Stimulated activated CD8-positive, alpha-beta memory T cell treated with anti-CD3 and anti-CD28 coated beads, Interleukin-2, amount 100 ng/mL, for 1 hour (primary cell): ENCODE measurements around the gene DEFB124.
"Not testable (repeated sequence)": the region's sequence is repeated elsewhere in the genome, so short reads cannot be mapped to it uniquely, and the experiment has no call there.

Experiments used
- DNase-seq, 2 donors: peaks; one replicate each; pipeline ENCODE4 v3.0.0-alpha.2; 2020; ENCODE audit warnings: low read depth in 2 of 2

DEFB124 gene

GRCh38 chr20:31488115-31488514, 13.2 kb upstream of the DEFB124 start:
- no peak for DNase-seq

- DNase-seq: no peak
Measured at GRCh38 chr20:31485450-31486339, 10.8 kb upstream of the DEFB124 start.

DNA sequence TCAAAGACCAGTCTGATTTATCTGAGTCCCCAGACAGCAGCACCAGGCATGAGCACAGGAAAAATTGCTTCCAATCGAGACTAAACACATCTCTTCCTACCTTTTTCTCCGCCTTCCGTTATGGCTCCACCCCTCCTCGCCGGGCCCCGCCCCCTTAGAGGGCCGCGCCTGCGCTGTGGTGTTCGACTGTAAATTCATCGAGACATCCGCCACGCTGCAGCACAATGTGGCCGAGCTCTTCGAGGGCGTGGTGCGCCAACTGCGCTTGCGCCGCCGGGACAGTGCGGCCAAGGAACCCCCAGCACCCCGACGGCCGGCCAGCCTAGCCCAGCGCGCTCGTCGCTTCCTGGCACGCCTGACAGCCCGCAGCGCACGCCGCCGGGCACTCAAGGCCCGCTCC, 9.1 kb upstream of the DEFB124 start:
- no peak for DNase-seq

DNA sequence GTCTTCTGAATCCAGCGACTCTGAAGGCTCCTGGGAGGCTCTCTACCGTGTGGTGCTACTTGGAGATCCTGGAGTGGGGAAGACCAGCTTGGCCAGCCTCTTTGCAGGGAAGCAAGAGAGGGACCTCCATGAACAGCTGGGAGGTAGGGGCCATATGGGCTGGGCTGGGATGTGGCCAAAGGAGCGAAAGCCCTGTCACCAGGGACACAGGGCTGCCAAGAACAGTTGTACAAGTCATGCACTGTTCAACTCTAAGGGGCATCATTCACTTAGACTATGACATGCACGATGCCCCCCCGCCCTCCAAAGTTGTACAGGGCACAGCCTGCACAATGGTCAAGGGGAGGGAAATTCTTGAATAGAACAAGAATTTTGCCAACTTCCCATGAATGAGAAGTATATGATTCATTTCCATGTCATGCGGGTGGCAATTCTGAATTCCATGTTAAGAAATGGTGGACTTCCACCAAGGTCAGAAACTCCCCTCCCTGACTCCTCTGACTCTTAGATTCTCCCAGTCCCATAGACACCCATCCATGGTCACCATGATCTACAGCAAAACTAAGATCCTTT, 1.8 kb upstream of the DEFB124 start:
- DNase-seq: no peak

DNA sequence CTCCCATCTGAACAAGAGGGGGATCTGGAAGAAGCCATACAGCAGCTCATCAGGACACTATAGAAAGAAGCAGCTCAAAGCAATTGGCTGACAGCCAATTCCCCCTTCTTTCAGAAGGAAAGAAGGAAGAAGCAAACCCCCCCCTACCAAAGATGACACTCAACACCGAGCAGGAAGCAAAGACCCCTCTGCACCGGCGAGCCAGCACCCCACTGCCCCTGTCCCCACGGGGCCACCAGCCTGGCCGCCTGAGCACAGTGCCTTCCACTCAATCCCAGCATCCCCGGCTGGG, 1.3 kb upstream of the DEFB124 start:
- DNase-seq: no peak

DNA sequence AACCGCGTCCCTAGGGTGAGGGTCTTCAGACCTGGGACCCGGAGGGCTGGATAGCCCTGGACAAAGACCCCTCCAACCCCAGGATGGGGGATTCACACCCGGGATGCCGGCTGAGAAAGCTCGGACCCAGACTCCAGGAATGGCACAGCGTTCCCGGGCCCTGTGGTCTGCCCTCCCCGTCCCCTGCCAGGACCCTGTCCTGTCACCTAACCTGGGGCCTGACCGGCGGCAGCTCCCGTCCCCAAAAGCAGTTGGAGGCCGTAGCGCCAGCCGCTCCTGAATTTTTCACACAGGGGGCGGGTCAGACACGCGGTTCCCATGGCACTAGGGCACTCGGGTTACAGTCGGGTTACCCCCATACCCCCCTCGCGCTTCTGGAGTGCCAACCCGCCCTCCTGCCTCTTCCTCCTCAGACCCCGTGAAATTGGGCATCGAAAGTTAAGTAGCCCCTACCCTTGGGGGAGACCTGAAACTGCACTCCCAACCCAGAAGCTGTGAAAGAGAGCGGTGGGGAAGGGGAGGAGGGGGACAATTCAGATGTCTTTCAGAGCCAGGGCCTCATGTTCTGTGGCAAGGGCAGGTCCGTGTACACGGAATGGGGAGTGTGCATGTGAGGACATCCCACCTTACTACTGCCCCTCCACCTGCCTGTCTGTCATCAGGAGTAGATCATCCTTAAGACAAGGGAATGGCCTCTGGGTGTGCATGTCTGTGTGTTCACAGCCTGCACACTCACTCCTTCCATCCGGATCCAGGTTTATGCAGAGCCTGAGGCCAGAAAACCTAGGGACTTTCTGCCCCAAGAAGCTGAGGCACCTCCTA, 756 bp upstream of the DEFB124 start:
- no peak for DNase-seq

- no peak for DNase-seq
Measured at GRCh38 chr20:31474097-31474436, 860 bp downstream of the DEFB124 start.

DNA sequence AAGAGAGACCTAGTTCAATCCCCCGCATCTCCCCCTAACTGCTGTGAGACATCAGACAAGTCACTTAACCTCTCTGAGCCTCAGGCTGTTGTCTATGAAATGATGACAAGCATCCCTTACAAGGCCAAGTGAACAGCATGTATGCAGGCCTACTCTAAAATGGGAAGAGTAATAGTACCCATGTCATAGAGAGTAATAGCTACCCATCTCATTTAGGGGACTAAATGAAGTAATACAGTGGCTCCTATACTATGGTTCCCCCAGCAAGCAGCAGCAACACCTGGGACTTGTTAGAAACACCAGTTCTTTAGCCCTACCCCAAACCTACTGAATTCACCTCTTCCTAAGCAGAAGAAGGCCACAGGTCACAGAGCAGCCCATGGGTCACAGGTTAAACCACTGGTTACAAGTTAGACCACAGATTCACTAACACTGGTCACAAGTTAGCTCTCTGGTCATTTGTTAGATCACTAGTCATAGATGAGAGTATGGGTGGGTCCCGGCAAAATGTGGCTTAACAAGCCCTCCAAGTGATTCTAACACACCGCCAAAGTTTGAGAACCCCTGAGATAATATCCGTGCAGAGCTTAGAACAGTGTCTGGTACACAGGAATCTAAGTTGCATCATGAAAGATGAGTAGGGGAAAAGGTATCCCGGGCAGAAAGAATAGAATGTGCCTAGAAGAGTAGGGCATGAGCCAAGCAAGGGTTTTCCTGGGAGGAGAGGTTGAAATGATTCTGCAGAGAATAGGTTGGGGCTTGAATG, 1.4 kb downstream of the DEFB124 start:
- DNase-seq: no peak

DNA sequence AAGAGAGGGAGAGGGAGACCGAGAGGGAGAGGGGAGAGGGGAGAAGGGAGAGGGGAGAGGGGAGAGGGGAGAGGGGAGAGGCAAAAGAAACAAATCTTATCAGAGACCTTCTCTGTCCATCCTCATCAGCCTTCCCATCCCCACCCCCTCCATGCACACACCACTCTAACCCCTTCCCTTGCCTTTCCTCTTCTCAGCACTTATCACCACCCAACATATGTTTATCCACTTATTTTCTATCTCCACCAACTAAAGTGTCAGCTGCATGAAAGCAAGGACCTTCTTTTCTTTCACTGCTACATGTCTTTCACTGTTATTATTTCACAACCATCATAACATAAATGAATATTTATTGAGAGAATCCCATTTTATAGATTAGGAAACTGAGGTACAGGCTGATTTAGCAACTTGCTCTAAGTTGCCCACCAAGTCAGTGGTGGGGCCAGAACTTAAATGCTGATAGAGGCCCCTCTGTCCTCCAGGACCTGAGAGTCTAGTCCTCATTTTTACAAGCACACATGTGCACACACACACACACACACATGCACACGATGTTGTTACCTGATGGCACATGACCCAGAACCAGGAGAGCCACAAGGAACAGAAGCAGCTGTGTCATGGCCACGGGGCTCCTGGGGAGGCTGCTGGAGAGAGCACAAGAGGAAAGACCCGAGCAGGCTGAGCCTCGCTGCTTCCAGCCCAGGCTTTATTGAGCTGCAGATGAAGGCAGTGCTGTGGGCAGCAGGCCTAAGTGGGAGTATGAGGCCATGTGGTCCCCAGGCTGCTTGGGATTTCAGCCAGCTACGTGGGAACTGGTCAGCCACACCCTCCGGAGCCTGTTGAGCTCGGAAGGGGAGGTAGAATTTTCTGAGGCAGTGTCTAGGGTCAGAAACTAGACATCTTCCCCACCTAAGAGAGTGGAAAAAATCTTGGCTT, 2.3 kb downstream of the DEFB124 start:
- no peak for DNase-seq

- DNase-seq: not testable (repeated sequence)
Measured at GRCh38 chr20:31470946-31471345, 4.0 kb downstream of the DEFB124 start.

DNA sequence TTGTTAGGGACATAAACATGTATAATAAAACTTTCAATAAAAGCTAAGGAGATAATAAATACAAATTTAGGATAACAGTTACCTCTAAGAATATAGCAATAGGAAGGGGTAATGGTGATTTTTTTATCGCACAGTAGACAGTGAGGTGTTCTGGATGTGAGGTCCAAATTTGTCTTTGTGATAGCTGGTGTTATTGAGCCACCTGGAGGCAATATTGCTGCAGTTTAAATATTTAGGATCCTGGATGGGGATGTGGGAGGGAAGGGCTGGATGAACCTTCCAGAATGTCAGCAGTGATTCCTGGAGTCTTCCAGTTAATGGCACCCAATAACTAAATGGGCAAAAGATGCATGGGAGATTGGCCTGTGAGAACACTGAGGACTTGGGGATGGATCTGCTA, 20.6 kb downstream of the DEFB124 start:
- no peak for DNase-seq

DNA sequence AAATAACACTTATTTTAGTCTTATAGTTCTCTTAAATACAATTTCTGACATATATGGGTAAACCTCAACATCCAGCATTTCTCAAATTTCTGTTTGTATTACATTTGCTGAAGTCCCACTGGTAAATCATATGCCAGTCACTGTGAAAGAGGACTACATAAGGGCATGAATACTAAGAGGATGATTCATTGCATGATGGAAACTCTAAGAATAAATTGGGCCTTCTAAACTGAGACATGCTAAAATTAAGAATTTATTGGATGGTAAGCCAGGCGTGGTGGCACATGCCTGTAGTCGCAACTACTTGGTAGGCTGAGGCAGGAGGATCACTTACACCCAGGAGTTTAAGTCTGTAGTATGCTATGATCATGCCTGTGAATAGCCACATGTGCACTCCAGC, 22.4 kb downstream of the DEFB124 start:
- no peak for DNase-seq

DNA sequence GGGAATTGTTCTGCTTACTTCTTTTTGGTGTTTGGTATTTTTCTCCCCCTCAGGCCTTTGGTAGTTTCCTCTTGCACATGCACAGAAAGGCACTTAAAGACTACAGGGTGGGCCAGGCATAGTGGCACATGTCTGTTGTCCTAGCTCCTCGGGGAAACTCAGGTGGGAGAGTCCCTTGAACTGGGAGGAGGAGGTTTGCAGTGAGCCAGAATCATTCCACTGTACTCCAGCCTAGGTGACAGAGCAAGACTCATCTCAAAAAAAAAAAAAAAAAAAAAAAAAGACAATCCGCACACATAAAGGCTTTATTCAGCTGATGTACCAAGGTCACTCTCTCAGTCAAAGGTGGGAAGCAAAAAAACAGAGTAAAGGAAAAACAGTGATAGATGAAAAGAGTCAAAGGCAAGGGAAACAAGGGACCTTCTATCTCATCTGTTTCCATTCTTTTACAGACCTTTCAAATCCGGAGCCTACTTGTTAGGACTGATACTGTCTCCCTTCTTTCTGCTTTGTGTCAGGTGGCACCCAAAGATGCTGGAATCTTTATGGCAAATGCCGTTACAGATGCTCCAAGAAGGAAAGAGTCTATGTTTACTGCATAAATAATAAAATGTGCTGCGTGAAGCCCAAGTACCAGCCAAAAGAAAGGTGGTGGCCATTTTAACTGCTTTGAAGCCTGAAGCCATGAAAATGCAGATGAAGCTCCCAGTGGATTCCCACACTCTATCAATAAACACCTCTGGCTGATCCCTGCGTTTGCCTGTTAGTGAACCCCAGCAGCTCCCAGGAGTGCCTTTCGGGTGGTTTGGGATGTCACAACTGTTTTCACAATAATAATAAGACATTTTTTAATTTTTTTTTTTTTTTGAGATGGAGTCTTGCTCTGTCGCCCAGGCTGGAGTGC, 25.2 kb downstream of the DEFB124 start:
- DNase-seq: no peak

GRCh38 chr20:31446084-31446819, 28.7 kb downstream of the DEFB124 start:
- no peak for DNase-seq

- DNase-seq: no peak
Measured at GRCh38 chr20:31440012-31440659, 34.8 kb downstream of the DEFB124 start, which contains the start of gene DEFB123. Gene DEFB123 (plus strand): TSS chr20:31440632. CDS start chr20:31440699, 67 bp downstream.

DNA sequence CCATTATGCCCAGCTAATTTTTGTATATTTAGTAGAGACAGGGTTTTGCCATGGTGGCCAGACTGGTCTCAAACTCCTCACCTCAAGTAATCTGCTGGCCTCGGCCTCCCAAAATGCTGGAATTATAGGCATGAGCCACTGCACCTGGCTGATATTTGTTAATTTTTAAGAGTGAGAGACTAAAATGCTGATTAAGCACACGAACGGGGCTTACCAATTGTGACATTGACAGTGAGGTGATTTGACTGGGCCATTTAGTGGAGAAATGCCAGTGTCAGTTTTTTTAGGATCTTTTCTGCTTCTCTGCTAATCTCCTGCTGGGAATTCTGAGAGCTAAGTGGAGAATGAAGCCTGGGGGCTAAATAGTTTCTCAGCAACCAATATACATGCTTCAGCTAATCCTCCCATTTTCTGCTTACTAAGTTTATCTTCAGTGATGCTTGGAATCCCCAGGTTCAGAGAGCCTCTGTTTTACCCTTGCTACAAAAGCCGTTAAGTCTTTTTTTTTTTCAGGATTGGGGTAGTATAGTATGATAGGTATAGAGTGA, 44.3 kb downstream of the DEFB124 start:
- no peak for DNase-seq

DNA sequence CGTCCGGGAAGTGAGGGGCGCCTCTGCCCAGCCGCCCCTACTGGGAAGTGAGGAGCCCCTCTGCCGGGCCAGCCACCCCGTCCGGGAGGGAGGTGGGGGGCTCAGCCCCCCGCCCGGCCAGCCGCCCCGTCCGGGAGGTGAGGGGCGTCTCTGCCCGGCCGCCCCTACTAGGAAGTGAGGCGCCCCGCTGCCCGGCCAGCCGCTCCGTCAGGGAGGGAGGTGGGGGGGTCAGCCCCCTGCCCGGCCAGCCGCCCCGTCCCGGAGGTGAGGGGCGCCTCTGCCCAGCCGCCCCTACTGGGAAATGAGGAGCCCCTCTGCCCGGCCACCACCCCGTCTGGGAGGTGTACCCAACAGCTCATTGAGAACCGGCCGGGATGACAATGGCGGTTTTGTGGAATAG, 47.4 kb downstream of the DEFB124 start:
- DNase-seq: not testable (repeated sequence)

DNA sequence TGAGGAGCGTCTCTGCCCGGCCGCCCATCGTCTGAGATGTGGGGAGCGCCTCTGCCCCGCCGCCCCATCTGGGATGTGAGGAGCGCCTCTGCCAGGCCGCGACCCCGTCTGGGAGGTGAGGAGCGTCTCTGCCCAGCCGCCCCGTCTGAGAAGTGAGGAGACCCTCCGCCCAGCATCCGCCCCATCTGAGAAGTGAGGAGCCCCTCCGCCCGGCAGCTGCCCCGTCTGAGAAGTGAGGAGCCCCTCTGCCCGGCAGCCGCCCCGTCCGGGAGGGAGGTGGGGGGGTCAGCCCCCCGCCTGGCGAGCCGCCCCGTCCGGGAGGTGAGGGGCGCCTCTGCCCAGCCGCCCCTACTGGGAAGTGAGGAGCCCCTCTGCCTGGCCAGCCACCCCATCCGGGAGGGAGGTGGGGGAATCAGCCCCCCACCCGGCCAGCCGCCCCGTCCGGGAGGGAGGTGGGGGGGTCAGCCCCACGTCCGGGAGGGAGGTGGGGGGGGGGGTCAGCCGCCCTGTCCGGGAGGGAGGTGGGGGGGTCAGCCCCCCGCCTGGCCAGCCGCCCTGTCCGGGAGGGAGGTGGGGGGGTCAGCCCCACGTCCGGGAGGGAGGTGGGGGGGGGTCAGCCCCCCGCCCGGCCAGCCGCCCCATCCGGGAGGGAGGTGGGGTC, 47.9 kb downstream of the DEFB124 start:
- not testable (repeated sequence) for DNase-seq
